SK-N-SH (cell line): ENCODE measurements around the gene PPM1A. TPM values are rescaled to one million over a fixed set of nuclear protein-coding genes. Genes with fewer than 3 reads are reported as not detected.

ENCODE experiments used
- CTCF ChIA-PET: fragments of 300-600, 350-600 bp; formaldehyde crosslinking; extraction: SDS; loops from one replicate; lab custom pipeline; 2021; lab: Yijun Ruan, JAX
- POLR2A ChIA-PET: fragments of 350-600 bp; sonication (Branson Sonifier 250); formaldehyde crosslinking; extraction: SDS; loops from one replicate; lab custom pipeline; 2020; ENCODE audit warnings: antibody characterized with exemption, inconsistent platforms; lab: Yijun Ruan, JAX
- DNase-seq: peaks from one replicate; pipeline ENCODE4 v3.0.0; 2012
- H2AFZ ChIP-seq: fragments of 200-600 bp; sonication (generic); 2 replicates; pipeline ENCODE4 v1.8.1; 2016; ENCODE audit warnings: antibody characterized with exemption, mild to moderate bottlenecking, low read depth
- H3F3A ChIP-seq: fragments of 200-600 bp; sonication (generic); replicated peaks from 2 replicates; pipeline ENCODE3; 2016; ENCODE audit warnings: antibody characterized with exemption, mild to moderate bottlenecking; ENCODE audit not compliant: insufficient read depth
- H3K27ac ChIP-seq, 2 experiments: fragments of 200-500 bp in 1 of 2; fragments of 200-600 bp in 1 of 2; sonication (Bioruptor generic) in 1 of 2; sonication (generic), shearing (Covaris generic) in 1 of 2; 2 replicates each; pipeline versions ENCODE4 v1.5.1 to v1.6.1; 2014 to 2016; ENCODE audit warnings: low read depth in 2 of 2, inconsistent platforms in 1 of 2, low read length in 1 of 2, mild to moderate bottlenecking in 1 of 2, mixed read lengths in 1 of 2
- H3K27me3 ChIP-seq: fragments of 200-600 bp; sonication (generic), shearing (Covaris generic); 2 replicates; pipeline ENCODE4 v1.6.1; 2016; ENCODE audit warnings: mixed run types; ENCODE audit not compliant: insufficient read depth
- H3K36me3 ChIP-seq, 2 experiments: fragments of 200-500 bp in 1 of 2; fragments of 200-600 bp in 1 of 2; sonication (Bioruptor generic) in 1 of 2; sonication (generic) in 1 of 2; replicated peaks in 1 of 2; 2 replicates each; pipeline versions ENCODE3 to v1.5.1; 2014 to 2016; ENCODE audit warnings: low read length in 1 of 2, mild to moderate bottlenecking in 1 of 2; ENCODE audit not compliant: insufficient read depth in 2 of 2, control insufficient read depth in 1 of 2
- H3K4me1 ChIP-seq, 2 experiments: fragments of 200-500 bp in 1 of 2; fragments of 200-600 bp in 1 of 2; sonication (Bioruptor generic) in 1 of 2; sonication (generic), shearing (Covaris generic) in 1 of 2; 2 replicates each; pipeline versions ENCODE4 v1.5.1 to v1.6.1; 2014 to 2016; ENCODE audit warnings: low read depth in 1 of 2, low read length in 1 of 2, mixed run types in 1 of 2; ENCODE audit not compliant: insufficient read depth in 2 of 2, control insufficient read depth in 1 of 2
- H3K4me2 ChIP-seq: fragments of 200-600 bp; sonication (generic), shearing (Covaris generic); 2 replicates; pipeline ENCODE4 v1.6.1; 2017; ENCODE audit warnings: mixed run types
- H3K4me3 ChIP-seq, 2 experiments: fragments of 200-500 bp in 1 of 2; fragments of 200-600 bp in 1 of 2; sonication (Bioruptor generic) in 1 of 2; sonication (generic), shearing (Covaris generic) in 1 of 2; 2 replicates each; pipeline versions ENCODE4 v1.5.1 to v1.8.1; 2014 to 2016; ENCODE audit warnings: low read depth in 2 of 2, inconsistent platforms in 1 of 2, low read length in 1 of 2, mild to moderate bottlenecking in 1 of 2, mixed read lengths in 1 of 2, moderate library complexity in 1 of 2
- H3K79me2 ChIP-seq: fragments of 200-600 bp; sonication (generic); 2 replicates; pipeline ENCODE4 v1.8.1; 2017; ENCODE audit warnings: mild to moderate bottlenecking; ENCODE audit not compliant: insufficient read depth
- H3K9ac ChIP-seq: fragments of 200-600 bp; sonication (generic); 2 replicates; pipeline ENCODE4 v1.6.1; 2017; ENCODE audit warnings: mixed run types
- H3K9me2 ChIP-seq: fragments of 200-600 bp; sonication (generic); 2 replicates; pipeline ENCODE4 v1.6.1; 2017; ENCODE audit warnings: mixed run types
- H3K9me3 ChIP-seq: fragments of 200-600 bp; sonication (generic); 2 replicates; pipeline ENCODE4 v1.6.1; 2017; ENCODE audit warnings: mixed run types, mild to moderate bottlenecking, moderate library complexity
- H4K20me1 ChIP-seq: fragments of 200-600 bp; sonication (generic); 2 replicates; pipeline ENCODE4 v1.6.1; 2017; ENCODE audit warnings: mild to moderate bottlenecking, mixed run types; ENCODE audit not compliant: insufficient read depth
- CHD2 ChIP-seq: fragments of 150-350 bp; IDR thresholded peaks from 2 replicates; pipeline ENCODE4 v1.6.1; 2018; ENCODE audit warnings: low read length; ENCODE audit not compliant: partially characterized antibody
- ELF1 ChIP-seq: IDR thresholded peaks from 2 replicates; pipeline ENCODE4 v1.4.0; 2012
- EP300 ChIP-seq, 2 experiments: IDR thresholded peaks; 2 replicates each; pipeline versions ENCODE4 v1.4.0 to v1.6.1; 2012; ENCODE audit warnings: borderline replicate concordance in 1 of 2, low read depth in 1 of 2, low read length in 1 of 2
- FOSL2 ChIP-seq: IDR thresholded peaks from 2 replicates; pipeline ENCODE4 v1.4.0; 2012; ENCODE audit warnings: low read depth, mild to moderate bottlenecking, moderate library complexity, borderline replicate concordance
- GABPA ChIP-seq: IDR thresholded peaks from 2 replicates; pipeline ENCODE4 v1.4.0; 2012; ENCODE audit warnings: low read depth, mild to moderate bottlenecking
- GATA2 ChIP-seq: sonication (generic); formaldehyde crosslinking; IDR thresholded peaks from 2 replicates; pipeline ENCODE4 v1.5.0; 2020; ENCODE audit warnings: mild to moderate bottlenecking, missing genetic modification reagents
- IRF3 ChIP-seq: fragments of 150-350 bp; IDR thresholded peaks from 2 replicates; pipeline ENCODE4 v1.6.1; 2016; ENCODE audit warnings: mild to moderate bottlenecking, low read depth, low read length
- JUND ChIP-seq: IDR thresholded peaks from 2 replicates; pipeline ENCODE4 v1.4.0; 2012
- MAX ChIP-seq: IDR thresholded peaks from 2 replicates; pipeline ENCODE4 v1.4.0; 2012; ENCODE audit warnings: low read depth
- MXI1 ChIP-seq: IDR thresholded peaks from 2 replicates; pipeline ENCODE4 v1.6.1; 2012; ENCODE audit warnings: mild to moderate bottlenecking, low read depth, low read length, improper control_type of control experiment
- NFIC ChIP-seq: IDR thresholded peaks from 2 replicates; pipeline ENCODE4 v1.4.0; 2012; ENCODE audit warnings: borderline replicate concordance
- RCOR1 ChIP-seq: fragments of 150-350 bp; IDR thresholded peaks from 2 replicates; pipeline ENCODE4 v1.6.1; 2017; ENCODE audit warnings: antibody characterized with exemption, low read length
- RFX5 ChIP-seq: IDR thresholded peaks from 2 replicates; pipeline ENCODE4 v1.6.1; 2012; ENCODE audit warnings: mild to moderate bottlenecking, improper control_type of control experiment, low read length
- RXRA ChIP-seq: IDR thresholded peaks from 2 replicates; pipeline ENCODE4 v1.4.0; 2012; ENCODE audit warnings: low read depth, mild to moderate bottlenecking, borderline replicate concordance
- TAF1 ChIP-seq: IDR thresholded peaks from 2 replicates; pipeline ENCODE4 v1.6.1; 2012; ENCODE audit warnings: low read depth, mild to moderate bottlenecking, low read length, moderate library complexity, borderline replicate concordance
- TEAD4 ChIP-seq: IDR thresholded peaks from 2 replicates; pipeline ENCODE4 v1.4.0; 2012; ENCODE audit warnings: mild to moderate bottlenecking, borderline replicate concordance; ENCODE audit not compliant: insufficient read depth
- USF1 ChIP-seq: IDR thresholded peaks from 2 replicates; pipeline ENCODE4 v1.4.0; 2012; ENCODE audit warnings: low read depth, borderline replicate concordance
- YY1 ChIP-seq: IDR thresholded peaks from 2 replicates; pipeline ENCODE4 v1.4.0; 2012; ENCODE audit warnings: low read depth, mild to moderate bottlenecking
- WGBS: methylation state at CpG from one replicate; pipeline ENCODE4 v1.1.6; 2017; ENCODE audit warnings: low lambda C conversion rate; 5-methylcytosine and 5-hydroxymethylcytosine counted together
- polyA plus RNA-seq, 3 experiments: library from polyadenylated mRNA; depleted of rRNA; stranded (reverse); fragments of >200 nt; gene quantifications; 2 replicates each; pipeline ENCODE4 v1.2.3, GENCODE V29; 2012

PPM1A gene
- polyA plus RNA-seq, 1 of the 3 experiments (the other 2 are of a cell fraction): 12.3 TPM

GRCh38 chr14:60304509-60304908 lies 55.5 kb downstream of the PPM1A start:
- Histone ChIP-seq H3F3A (no peaks in the 10 kb centered on the region), H3K9ac (no peak overlapping the region), H3K9me3 (no peaks in the 10 kb centered on the region)
- TF ChIP-seq CHD2: no peak
- no peak for TF ChIP-seq TAF1
- no peak for TF ChIP-seq EP300 (IDR thresholded peaks at IDR 0.05; ENCODE audit: borderline replicate concordance in 1 of 2, low read depth in 1 of 2, low read length in 1 of 2)
- TF ChIP-seq USF1: no peak
- no peak for TF ChIP-seq NFIC
- no peak for TF ChIP-seq RCOR1
- no peak for TF ChIP-seq MXI1
- no peak for TF ChIP-seq RFX5
- TF ChIP-seq TEAD4: no peak
- no peak for TF ChIP-seq MAX
- TF ChIP-seq FOSL2: no peak
- TF ChIP-seq RXRA: no peak
- no peak for TF ChIP-seq ELF1
- TF ChIP-seq GABPA: no peak
- TF ChIP-seq JUND: no peak
- TF ChIP-seq YY1: no peak
- TF ChIP-seq GATA2 (CRISPR knock-in tag): no peak
- TF ChIP-seq IRF3: no peak
- TF ChIP-seq, all 33 proteins: peak for 0
- no peaks in the 10 kb centered on the region for H3K79me2 ChIP-seq
- no peaks in the 10 kb centered on the region for H3K9me2 ChIP-seq
- H3K4me1 ChIP-seq: peaks cover 0 to 19% of the 10 kb centered on the region in 2 experiments; a peak in 2 of 4 replicates
- 94% methylated on average over 7 of the region's 7 CpGs for WGBS
- H4K20me1 ChIP-seq: no peaks in the 10 kb centered on the region
- H3K27ac ChIP-seq: no peak overlapping the region
- ChIA-PET POLR2A (interaction anchor here (0.6 kb wide), 1 partner anchor 538 kb away, joined by 5 read pairs; no protein-coding TSS in a partner anchor), CTCF (interaction anchor here (1.3 kb wide), 1 partner anchor 27 kb away, joined by 6 read pairs; no protein-coding TSS in a partner anchor)
- H3K27me3 ChIP-seq: no peaks in the 10 kb centered on the region
- no peak overlapping the region for H3K4me3 ChIP-seq
- H2AFZ ChIP-seq: no peak overlapping the region
- DNase-seq: no peak
- H3K36me3 ChIP-seq: peaks cover 0 to 4% of the 10 kb centered on the region in 2 experiments
- no peak overlapping the region for H3K4me2 ChIP-seq
